HepG2 (cell line): ENCODE measurements around the gene THOC2.

Source experiments
- CTCF ChIP-seq: sonication (generic); formaldehyde crosslinking; IDR thresholded peaks from 2 replicates; pipeline ENCODE4 v1.5.0; 2020; ENCODE audit warnings: mild to moderate bottlenecking, missing genetic modification reagents, moderate library complexity
- HOXD1 ChIP-seq: sonication (generic); formaldehyde crosslinking; IDR thresholded peaks from 2 replicates; pipeline ENCODE4 v1.5.0; 2020; ENCODE audit warnings: missing genetic modification reagents
- KDM5A ChIP-seq: fragments of 200-600 bp; sonication (generic); IDR thresholded peaks from 2 replicates; pipeline ENCODE4 v1.7.0; 2018; ENCODE audit warnings: antibody characterized with exemption, mild to moderate bottlenecking, low read length, borderline replicate concordance
- PBX2 ChIP-seq: IDR thresholded peaks from 2 replicates; pipeline ENCODE4 v1.6.1; 2016; ENCODE audit warnings: control low read depth
- POLR2A ChIP-seq, 2 experiments: IDR thresholded peaks; 2 replicates each; pipeline ENCODE4 v1.6.1; 2011; ENCODE audit warnings: low read depth in 2 of 2, low read length in 2 of 2, mild to moderate bottlenecking in 1 of 2, moderate library complexity in 1 of 2; ENCODE audit not compliant: insufficient read depth in 1 of 2
- SMAD1 ChIP-seq: sonication (generic); formaldehyde crosslinking; IDR thresholded peaks from 2 replicates; pipeline ENCODE4 v1.4.0; 2020; ENCODE audit warnings: missing genetic modification reagents, low read depth, mild to moderate bottlenecking, borderline replicate concordance
- TAF15 ChIP-seq: fragments of 200-400 bp; formaldehyde crosslinking; IDR thresholded peaks from one replicate; pipeline ENCODE4 v1.6.1; 2018; ENCODE audit warnings: mild to moderate bottlenecking, low read depth, low read length; ENCODE audit not compliant: poor library complexity, severe bottlenecking
- TOE1 ChIP-seq: sonication (generic); formaldehyde crosslinking; IDR thresholded peaks from 2 replicates; pipeline ENCODE4 v1.4.0; 2020; ENCODE audit warnings: mild to moderate bottlenecking, missing genetic modification reagents
- ZNF33B ChIP-seq: sonication (generic); formaldehyde crosslinking; IDR thresholded peaks from 2 replicates; pipeline ENCODE4 v1.5.1; 2020; ENCODE audit warnings: mild to moderate bottlenecking, missing genetic modification reagents

GRCh38 chrX:123617007-123617406 is 115.8 kb downstream of the THOC2 start:
- no peak for TF ChIP-seq PBX2
- no peak for TF ChIP-seq SMAD1 (CRISPR knock-in tag)
- no peak for TF ChIP-seq TAF15
- no peak for TF ChIP-seq ZNF33B (CRISPR knock-in tag)
- TF ChIP-seq HOXD1 (CRISPR knock-in tag): no peak
- TF ChIP-seq TOE1: no peak
- no peak for TF ChIP-seq CTCF (CRISPR knock-in tag)
- TF ChIP-seq POLR2A (IDR thresholded peaks at IDR 0.05; ENCODE audit: insufficient read depth in 1 of 2, low read depth in 2 of 2, low read length in 2 of 2): no peak
- TF ChIP-seq KDM5A: no peak
